B cell (primary cell): ENCODE results near the gene DOK5.

ENCODE experiments used
- EZH2 ChIP-seq: IDR thresholded peaks from 2 replicates; pipeline ENCODE4 v1.6.1; 2012; ENCODE audit warnings: borderline replicate concordance, low read depth, mild to moderate bottlenecking, moderate library complexity, low read length; ENCODE audit not compliant: insufficient read depth, poor library complexity, severe bottlenecking
- TF ChIP-seq, protein P1 (sequence below): fragments of 200-600 bp; IDR thresholded peaks from one replicate; pipeline ENCODE4 v1.8.0; 2022; ENCODE audit warnings: antibody characterized with exemption, mild to moderate bottlenecking

DNA sequence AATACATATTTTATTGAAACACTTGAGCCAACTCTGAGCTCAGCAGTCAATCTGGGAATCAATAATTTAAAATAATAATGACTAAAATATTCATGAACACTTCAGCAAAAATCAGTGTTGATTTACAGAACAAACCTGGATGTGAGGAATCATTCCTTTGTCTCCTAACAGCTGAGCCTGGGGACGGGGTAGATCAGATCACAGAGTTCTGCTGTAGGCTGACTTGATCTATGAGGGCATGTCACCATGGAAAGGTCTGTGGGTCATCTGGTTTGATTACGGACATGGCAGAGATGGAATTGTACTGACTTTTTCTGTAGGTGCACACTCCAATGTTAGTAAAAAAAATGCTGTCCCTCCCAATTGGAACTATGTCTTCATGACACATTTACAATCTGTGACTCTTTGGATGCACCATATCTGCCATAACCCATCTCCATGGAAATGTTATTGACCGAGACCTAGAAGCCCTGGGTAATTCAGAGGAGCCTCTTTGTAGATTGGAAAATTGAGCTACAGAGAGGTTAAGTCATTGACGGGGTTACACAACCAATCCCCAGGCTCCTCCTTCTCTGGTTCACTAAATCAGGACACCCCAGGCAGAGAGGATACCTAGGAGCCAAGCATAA lies 114.1 kb downstream of the DOK5 start:
- TF ChIP-seq, protein P1, sequence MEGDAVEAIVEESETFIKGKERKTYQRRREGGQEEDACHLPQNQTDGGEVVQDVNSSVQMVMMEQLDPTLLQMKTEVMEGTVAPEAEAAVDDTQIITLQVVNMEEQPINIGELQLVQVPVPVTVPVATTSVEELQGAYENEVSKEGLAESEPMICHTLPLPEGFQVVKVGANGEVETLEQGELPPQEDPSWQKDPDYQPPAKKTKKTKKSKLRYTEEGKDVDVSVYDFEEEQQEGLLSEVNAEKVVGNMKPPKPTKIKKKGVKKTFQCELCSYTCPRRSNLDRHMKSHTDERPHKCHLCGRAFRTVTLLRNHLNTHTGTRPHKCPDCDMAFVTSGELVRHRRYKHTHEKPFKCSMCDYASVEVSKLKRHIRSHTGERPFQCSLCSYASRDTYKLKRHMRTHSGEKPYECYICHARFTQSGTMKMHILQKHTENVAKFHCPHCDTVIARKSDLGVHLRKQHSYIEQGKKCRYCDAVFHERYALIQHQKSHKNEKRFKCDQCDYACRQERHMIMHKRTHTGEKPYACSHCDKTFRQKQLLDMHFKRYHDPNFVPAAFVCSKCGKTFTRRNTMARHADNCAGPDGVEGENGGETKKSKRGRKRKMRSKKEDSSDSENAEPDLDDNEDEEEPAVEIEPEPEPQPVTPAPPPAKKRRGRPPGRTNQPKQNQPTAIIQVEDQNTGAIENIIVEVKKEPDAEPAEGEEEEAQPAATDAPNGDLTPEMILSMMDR, result no peak
- TF ChIP-seq EZH2, result no peak
